ENCODE data around the gene ACTG1. TPM values are rescaled to one million over a fixed set of nuclear protein-coding genes. Genes with fewer than 3 reads are reported as not detected.

ACTG1 gene
- total RNA-seq, 2 experiments from 2014 or later, result 2,707 to 2,894 TPM

DNA sequence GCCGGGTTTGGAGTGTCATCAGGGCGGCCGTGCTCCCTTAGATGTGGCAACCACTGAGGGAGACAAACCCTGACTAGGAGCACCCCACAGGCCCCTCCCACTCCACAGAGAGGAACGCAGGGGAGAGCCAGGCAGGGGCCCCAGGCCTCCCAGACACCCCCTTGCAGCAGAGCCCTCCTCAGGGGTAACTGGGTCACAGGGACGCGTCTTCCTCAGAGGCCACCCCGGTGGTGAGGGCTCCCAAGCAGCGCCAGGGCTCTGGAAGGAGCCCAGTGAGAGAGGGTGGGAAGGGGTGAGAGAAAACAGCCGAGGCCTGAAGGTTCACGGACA lies 26.9 kb upstream of the ACTG1 start:
- TF ChIP-seq, protein P1, sequence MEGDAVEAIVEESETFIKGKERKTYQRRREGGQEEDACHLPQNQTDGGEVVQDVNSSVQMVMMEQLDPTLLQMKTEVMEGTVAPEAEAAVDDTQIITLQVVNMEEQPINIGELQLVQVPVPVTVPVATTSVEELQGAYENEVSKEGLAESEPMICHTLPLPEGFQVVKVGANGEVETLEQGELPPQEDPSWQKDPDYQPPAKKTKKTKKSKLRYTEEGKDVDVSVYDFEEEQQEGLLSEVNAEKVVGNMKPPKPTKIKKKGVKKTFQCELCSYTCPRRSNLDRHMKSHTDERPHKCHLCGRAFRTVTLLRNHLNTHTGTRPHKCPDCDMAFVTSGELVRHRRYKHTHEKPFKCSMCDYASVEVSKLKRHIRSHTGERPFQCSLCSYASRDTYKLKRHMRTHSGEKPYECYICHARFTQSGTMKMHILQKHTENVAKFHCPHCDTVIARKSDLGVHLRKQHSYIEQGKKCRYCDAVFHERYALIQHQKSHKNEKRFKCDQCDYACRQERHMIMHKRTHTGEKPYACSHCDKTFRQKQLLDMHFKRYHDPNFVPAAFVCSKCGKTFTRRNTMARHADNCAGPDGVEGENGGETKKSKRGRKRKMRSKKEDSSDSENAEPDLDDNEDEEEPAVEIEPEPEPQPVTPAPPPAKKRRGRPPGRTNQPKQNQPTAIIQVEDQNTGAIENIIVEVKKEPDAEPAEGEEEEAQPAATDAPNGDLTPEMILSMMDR (conservative IDR thresholded peaks at IDR 0.05; ENCODE audit: low read length), result no peak
- TF ChIP-seq EZH2phosphoT487 (IDR thresholded peaks at IDR 0.05; ENCODE audit: borderline replicate concordance, low read depth, low read length), result no peak
- H3K27ac ChIP-seq (ENCODE audit: low read depth, low read length, poor library complexity, severe bottlenecking), result no peak overlapping the region
- H3K9me2 ChIP-seq (ENCODE audit: insufficient read depth, low read length), result no peaks in the 10 kb centered on the region
- CTCF ChIA-PET (ENCODE audit: unreplicated experiment), result no interaction called here
- H3K9me3 ChIP-seq (ENCODE audit: low read length), result no peaks in the 10 kb centered on the region
- BruUV-seq (replicated peaks), result no TSS peak
- no peak overlapping the region for H2AFZ ChIP-seq (ENCODE audit: low read length)
- POLR2A ChIA-PET, result no interaction called here
- H3K4me2 ChIP-seq (ENCODE audit: low read length), result no peak overlapping the region
- H4K20me1 ChIP-seq (ENCODE audit: insufficient read depth, low read length), result no peaks in the 10 kb centered on the region
- no peak overlapping the region for H3K4me3 ChIP-seq (ENCODE audit: low read depth, low read length, poor library complexity, severe bottlenecking)
- no peaks in the 10 kb centered on the region for H3K79me2 ChIP-seq (ENCODE audit: insufficient read depth, low read depth, low read length)
- intact Hi-C loops (cut with micrococcal nuclease; ENCODE audit: unreplicated experiment), result no loop called here
- no peaks in the 10 kb centered on the region for H3K4me1 ChIP-seq (ENCODE audit: insufficient read depth, low read length, poor library complexity, severe bottlenecking)
- no peak for DNase-seq (ENCODE audit: low spot score)
- peaks cover 36% of the 10 kb centered on the region for H3K36me3 ChIP-seq (ENCODE audit: insufficient read depth, low read length)

DNA sequence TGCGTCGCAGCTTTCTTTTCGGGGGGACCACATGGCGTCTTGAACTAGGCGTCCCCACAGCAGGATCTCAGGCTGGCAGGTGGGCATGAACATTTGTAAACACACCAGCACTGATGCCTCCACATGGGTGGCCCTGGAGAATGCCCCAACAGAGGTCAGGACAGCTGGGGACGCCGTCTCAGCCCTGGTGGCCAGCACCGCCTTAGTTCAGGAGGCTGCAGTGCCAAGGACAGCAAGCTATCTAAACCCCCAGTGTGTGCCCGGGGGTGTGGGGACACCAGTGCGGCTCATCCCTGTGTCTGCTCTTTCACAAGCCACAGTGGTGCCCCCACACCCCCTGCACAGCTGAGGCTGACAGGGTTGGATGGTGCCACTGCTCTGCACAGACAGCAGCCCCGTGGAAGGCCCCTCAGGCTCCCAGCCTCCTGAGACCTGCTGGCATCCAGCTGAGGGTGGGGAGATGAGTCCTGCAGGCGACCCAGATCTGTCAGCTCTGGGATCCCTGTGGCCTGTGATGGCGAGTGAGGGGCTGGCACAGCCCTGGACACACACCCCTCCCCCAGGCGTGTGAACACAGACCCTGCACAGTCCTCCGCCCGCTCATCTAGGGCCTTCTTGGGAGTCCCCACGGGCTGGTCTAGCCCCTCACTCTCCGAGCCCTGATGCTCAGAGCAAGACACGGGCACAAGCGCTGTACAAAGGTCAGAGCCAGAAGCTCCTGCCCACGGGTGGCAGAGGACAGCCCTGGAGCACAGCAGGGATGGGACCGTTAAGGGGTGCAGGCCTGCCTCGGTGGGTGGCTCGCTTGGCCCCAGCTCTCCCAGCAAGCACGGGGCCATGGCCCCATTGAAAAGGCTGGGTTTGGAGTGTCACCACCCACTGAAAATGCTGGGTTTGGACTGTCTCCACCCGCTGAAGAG lies 26.3 kb upstream of the ACTG1 start:
- peaks cover 5% of the 10 kb centered on the region for H3K4me1 ChIP-seq (ENCODE audit: insufficient read depth, low read length, poor library complexity, severe bottlenecking)
- H4K20me1 ChIP-seq (ENCODE audit: insufficient read depth, low read length), result no peaks in the 10 kb centered on the region
- ChIA-PET CTCF (ENCODE audit: unreplicated experiment) (no interaction called here), POLR2A (interaction anchor here (0.6 kb wide), 1 partner anchor 165 kb away, joined by 3 read pairs; no protein-coding TSS in a partner anchor)
- H3K9me2 ChIP-seq (ENCODE audit: insufficient read depth, low read length), result no peaks in the 10 kb centered on the region
- H3K36me3 ChIP-seq (ENCODE audit: insufficient read depth, low read length), result peaks cover 30% of the 10 kb centered on the region
- intact Hi-C loops (cut with micrococcal nuclease; ENCODE audit: unreplicated experiment), result no loop called here
- no peak overlapping the region for H3K27ac ChIP-seq (ENCODE audit: low read depth, low read length, poor library complexity, severe bottlenecking)
- BruUV-seq (replicated peaks), result no TSS peak
- no peaks in the 10 kb centered on the region for H3K79me2 ChIP-seq (ENCODE audit: insufficient read depth, low read depth, low read length)
- H3K9me3 ChIP-seq (ENCODE audit: low read length), result no peaks in the 10 kb centered on the region
- H3K4me3 ChIP-seq (ENCODE audit: low read depth, low read length, poor library complexity, severe bottlenecking), result no peak overlapping the region
- H3K4me2 ChIP-seq (ENCODE audit: low read length), result no peak overlapping the region
- no peak overlapping the region for H2AFZ ChIP-seq (ENCODE audit: low read length)
- no peak for TF ChIP-seq EZH2phosphoT487 (IDR thresholded peaks at IDR 0.05; ENCODE audit: borderline replicate concordance, low read depth, low read length)
- TF ChIP-seq, protein P1 (conservative IDR thresholded peaks at IDR 0.05; ENCODE audit: low read length), result no peak
- DNase-seq (ENCODE audit: low spot score), result no peak
